Left cardiac atrium (tissue), 4 donors: ENCODE measurements around the gene PI4KA. TPM values are rescaled to one million over a fixed set of nuclear protein-coding genes. Genes with fewer than 3 reads are reported as not detected.
"Not testable (repeated sequence)": the region's sequence is repeated elsewhere in the genome, so short reads cannot be mapped to it uniquely, and the experiment has no call there.

Source experiments
- ATAC-seq, 2 donors: fragments of 200-7000 bp; cut with Tn5 transposase; one replicate each; pipeline ENCODE4 v1.9.1; 2020; ENCODE audit warnings: mild to moderate bottlenecking in 2 of 2, moderate library complexity in 2 of 2
- DNase-seq: peaks from one replicate; pipeline ENCODE4 v3.0.0-alpha.2; 2020
- intact Hi-C, 2 donors: fragments of 100-400 bp; cut with DNase I; formaldehyde crosslinking; loops; one replicate each; pipeline versions ENCODE4 v1.14.1 to v1.15.1; 2022 to 2023
- total RNA-seq, 2 donors: library from RNA; stranded (reverse); fragmentation: NEBNext Ultra II Directional; extraction: Animal tissue kit (Norgen Biotek cat#: 25700); gene quantifications; one replicate each; pipeline ENCODE4 v1.2.1, GENCODE V29; 2021
- donor health status: DM: no; HTN: yes; CAD: no.
- donor health status: DM: no; HTN: yes; CAD: no; lungs with severe emphysema.
- donor health status: DM: yes; HTN: yes; CAD: no.
- donor health status: Dilated cardiomyopathy.

PI4KA gene
- total RNA-seq, 2 donors from 2014 or later, result 52.6 to 57.5 TPM

DNA sequence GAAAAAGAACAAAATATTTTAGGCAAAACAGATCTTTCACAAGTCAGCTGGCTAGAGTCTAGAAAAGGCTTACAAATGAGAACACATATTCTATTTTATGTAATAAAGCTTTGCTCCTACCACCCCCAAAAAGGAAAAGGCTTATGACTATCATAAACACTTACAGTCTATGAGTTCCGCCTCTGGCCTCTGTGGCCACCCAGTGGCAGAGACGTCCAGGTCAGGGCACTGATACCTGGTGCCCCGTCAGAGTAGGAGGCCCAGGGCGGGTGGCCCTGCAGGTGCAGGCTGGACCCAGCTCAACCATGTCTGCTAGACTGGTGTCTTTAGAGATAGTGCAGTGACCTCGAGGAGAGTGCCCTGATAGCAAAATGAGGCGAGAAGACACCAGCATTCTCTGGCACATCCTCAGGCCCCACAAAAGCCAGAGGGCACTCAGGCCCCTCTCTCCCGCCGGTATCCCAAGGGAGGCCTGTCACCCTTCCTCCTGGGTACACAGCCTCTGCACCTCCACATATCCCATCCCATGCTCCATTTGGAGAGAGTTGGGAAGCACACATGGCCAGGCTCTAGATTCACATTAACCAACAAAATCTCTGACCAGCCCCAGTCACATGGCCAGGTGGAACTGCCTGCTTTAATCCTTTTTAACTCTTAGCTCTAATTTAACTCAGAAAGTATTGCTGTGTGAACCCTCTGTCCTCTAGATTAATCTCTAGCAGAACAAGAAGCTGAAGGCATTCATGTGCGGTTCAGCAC is 112.0 kb downstream of the PI4KA start:
- no peak for DNase-seq
- intact Hi-C loops, result no loop called here
- no peak for ATAC-seq

DNA sequence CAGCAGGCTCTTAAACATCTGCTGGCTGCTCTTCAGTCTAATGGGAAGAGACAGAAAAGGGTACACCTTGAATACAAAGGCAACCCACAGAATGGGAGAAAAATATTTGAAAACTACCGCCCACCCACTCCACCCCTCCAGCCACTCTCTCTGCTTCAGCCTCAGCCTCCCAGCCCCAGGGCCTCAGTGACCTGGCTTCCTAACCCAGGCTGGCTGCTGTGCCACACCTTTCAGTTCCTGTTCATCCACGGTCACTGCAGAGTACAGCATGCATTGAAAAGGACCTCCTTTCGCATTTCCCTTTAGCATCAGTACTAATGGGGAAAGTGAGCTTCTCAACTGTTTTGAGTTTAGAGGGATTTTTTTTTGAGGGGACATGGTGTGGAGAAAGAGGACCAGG is 113.5 kb downstream of the PI4KA start:
- DNase-seq (no peak), ATAC-seq (no peak)
- intact Hi-C loops, result no loop called here

DNA sequence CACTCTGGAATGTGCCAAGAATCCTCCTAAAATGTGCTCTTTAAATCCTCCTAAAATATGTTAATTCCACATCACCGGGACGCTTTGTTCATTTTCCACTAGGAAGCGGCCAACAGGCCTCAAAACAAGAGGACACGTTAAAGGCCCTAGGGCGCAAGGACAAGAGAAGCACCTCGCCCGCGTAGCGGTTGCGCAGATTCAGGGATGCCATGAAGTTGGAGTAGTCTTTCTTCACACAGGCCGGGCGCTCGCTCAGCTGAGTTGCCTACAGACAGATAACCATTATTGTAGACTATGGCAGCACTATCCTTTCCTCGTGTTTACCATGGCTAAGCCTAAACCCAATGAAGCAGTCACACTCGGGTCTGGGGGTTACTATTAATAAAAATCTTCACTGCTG is 114.2 kb downstream of the PI4KA start:
- DNase-seq, result no peak
- ATAC-seq, result no peak
- intact Hi-C loops, result no loop called here

DNA sequence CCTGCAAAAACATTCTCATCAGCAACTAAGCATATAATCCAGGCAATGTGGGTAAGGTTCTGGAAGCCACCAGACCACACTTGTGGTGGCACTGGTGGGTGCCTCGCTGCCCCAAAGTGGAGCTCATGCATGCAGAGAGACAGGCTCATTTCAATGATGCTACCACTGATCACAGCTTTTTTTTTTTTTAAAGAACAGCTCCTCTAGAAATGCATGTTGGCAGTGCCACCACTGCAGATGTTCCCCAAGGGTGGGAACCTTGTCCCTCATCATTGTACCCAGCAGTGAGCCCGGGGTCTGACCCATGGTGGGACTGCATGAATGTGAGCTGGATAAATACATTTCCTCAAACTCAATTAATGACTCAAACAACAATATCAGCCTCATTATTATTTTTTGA is 115.8 kb downstream of the PI4KA start:
- intact Hi-C loops, result no loop called here
- no peak for DNase-seq
- no peak for ATAC-seq

DNA sequence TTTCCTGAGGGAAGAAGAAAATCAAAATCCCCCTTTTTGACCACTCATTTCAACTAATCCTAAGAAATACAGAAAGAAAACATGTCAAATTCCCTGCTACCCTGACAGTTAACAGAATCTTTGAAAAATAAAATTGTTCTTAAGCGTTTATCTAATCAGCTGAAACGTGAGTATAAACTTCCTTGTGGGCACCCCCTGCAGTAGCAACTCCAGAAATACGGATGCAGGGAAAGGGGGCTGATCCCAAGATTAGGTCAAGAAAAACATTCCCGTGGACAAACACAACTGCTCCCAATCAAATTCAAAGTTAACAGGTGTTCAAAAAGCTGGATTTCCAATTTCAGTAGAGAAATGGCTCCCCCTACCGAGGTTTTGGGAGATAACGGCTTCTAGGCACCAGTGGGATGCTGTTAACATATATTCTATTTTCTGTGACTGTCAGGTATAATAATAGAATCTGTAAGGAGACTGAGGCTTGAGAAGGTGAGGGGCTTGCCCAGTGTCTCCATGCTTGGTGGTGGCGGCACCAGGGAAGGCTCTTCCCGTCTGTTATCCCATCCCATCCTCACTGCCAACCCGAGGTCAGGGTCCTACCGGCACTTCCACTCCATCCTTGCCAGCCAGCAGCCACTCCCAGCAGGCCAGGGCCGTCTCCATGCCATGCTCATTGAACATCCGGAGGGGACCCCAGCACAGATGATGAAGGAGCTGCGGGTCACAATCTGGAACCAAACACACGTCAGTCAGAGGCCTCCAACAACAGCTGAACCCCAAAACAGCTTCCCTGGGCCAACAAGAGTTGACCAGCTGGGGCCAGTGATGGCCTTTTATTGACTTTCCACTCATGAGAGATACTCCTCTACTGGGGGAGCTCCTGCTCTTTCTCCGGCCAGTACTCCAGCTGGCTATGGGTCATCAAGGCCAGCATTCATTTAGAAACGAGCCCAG is 116.7 kb downstream of the PI4KA start:
- intact Hi-C loops, result no loop called here
- DNase-seq (no peak), ATAC-seq (no peak)

DNA sequence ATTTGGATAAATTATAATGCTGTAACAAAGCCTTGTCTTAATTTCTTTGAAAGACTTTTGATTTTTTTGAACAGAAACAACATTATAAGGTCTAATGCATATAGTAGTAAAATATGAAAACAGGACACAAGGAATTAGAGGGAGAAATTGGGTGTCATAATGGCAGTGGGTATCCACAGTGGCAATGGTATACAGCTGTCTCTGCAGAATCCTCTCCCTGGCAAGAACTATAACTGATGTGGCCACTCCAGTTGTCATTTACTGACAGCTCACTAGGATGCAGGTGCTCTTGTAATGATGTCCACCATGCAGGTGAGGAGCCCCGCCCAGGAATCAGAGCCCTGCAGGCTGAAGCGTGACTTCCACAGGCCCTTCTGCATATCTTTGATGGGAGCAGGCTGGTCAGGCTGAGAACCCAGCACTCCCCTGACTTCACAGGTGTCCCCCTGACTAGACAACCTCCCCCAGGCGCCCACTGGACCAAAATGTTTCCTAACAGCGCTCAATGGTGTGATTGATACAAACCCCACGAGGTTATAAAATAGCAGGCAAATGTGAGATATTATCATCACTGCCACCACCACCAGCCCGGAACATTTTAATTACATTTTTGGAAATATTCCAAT is 117.5 kb downstream of the PI4KA start:
- no peak for ATAC-seq
- no peak for DNase-seq
- intact Hi-C loops, result no loop called here

DNA sequence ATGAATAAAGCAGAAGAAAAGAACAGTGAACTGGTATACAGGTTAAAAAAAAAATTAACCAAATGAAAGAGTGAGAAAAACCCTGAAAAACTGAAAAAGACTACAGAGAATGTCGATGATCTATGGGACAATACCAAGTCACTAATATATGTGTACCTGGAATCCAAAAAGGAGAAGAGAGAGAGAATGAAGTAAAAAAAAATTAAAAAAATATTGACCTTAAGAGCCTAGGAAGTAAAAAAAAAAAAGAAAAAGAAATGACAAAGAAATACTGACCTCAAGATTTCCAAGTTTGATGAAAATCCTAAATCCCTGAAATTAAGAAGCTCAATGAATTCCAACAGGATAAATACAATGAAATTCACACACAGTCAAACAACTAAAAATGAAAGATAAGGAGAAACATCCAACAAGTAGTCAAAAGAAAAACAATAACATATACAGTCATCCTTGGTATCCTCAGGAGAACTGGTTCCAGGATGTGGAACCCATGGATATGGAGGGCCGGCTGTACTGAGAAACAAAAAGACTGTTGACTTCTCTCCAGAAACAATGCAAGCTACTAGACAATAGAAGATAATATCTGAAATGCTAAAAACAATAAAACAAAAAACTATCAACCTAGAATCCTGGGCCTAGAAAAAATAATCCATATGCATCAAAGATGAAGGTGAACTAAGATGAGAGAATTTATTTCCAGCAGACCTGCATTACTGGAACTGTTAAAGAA is 118.2 kb downstream of the PI4KA start:
- intact Hi-C loops, result no loop called here
- DNase-seq (no peak), ATAC-seq (no peak)

DNA sequence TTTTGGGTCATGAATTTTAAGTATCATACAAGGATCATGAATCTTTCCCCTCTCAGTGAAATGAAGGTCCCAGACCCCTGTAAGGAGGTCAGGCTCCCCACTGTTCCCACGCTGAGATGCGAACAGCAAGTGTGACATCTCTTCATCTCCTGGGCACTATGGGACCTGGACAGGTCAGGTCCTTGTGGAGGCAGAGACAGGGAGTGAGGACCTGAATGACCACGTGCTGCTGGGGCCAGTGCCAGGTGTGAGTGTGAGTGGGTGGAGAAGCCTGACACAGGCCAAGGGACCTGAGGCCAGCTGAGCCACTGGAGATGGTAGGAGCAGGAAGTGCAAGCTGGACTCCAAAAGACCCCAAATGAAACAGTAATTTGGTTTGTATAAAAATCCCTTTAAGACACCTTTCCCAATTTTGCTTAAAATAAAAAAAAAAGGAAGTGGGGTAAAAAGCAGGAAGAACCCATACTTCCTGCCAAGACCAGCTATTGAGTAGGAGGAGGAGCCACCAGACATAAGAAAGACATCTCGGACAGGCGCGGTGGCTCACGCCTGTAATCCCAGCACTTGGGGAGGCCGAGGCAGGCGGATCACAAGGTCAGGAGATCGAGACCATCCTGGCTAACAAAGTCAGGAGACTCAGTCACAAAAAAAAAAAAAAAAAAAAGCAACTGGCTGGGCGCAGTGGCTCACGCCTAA is 120.1 kb downstream of the PI4KA start:
- intact Hi-C loops, result no loop called here
- DNase-seq (no peak), ATAC-seq (no peak)

DNA sequence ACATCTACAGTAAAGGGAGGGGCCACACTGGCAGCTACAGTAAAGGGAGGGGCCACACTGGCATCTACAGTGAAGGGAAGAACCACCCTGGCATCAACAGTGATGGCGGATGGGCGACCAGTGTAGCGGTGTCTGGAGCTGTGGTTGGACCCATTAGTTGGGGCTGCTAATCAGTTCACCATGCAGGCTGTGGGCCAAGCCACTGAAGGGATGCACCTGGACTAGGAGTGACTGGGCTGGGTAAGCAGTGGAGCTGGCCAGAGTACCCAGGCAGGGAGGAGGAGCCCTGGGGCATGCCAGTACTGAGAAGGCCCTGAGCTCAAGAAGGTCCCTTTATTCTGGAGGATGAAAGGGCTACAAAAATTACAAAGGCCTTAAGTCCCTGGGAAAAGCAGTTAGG is 121.7 kb downstream of the PI4KA start:
- intact Hi-C loops, DNase-seq, ATAC-seq: not testable (repeated sequence)

DNA sequence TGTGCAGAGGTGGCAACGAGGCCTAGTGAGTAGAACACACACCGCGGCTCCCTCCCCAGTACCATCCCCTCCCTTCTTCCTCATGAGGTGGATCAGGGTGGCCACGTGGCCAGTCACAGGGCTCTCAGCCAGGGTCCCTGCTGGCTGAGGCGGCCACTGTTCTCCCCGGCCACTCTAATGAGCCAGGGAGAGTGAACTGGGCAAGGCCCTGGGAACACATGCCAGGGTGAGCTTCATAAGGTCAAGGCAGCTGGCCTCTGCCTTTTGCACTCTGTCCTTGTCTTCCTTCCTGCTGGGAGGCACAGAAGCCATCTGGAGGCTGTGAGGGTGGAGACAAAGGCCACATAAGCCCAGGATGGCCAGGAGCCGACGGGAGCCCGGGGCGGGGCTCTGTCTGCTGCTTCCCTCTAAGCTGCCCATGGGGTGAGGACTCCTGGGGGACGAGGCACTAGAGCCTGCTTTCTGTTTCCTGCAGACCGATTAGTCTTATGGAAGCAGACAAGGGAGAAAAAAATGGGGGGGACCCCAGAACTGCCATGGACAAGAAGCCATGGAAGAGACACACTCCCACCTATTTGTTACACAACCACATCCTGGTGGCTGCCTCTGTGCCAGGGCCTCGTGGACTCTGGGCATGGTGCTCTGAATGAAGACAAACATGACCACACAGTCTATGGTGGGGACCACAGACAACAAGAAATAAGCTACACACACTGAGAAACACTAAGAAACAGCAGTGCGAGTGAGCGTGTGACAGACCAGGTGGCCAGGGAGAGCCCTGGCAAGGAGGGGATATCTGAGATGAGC is 123.1 kb downstream of the PI4KA start:
- DNase-seq, intact Hi-C loops: not testable (repeated sequence)
- ATAC-seq, result peak; percentile 53 to 58

DNA sequence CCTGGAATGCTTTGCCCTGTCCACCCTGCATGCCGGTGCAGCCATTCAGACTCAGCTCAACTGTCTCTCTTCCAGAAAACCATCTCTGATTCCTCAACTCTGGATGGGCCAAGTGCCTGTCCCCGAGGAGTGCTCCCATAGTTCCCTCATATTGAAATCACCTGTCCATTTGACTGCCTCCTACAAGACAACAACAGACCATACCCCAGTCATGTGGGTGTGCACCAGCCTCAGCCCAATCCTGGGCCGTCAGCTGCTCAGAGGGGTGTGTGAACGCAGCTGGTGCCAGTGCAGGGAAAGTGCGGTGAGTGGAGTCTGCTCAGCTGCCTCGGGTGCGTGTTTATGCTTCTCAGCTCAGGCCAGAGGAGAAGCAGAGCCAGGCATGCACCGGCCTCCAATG is 126.2 kb downstream of the PI4KA start:
- intact Hi-C loops, result not testable (repeated sequence)

DNA sequence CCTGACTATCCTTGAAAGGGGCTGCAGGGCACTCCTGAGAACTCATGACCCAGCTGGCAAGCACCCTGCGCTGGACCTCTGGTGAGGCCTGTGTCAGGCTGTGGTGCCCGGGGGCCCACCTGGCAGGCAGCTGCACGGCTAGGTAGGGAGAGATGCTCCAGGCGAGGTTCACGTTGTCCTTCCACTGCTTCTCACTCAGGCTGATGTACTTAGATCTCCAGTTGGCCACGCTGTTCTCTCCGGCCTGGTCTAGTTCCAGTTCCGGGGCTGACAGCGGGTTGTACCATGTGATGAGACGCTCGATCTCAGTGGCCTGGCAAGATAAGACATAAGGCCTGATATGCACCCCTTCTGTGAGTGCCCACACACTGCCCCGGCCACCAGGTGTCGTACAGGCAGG is 129.4 kb downstream of the PI4KA start:
- intact Hi-C loops, result no loop called here
- ATAC-seq, result peak in 1 of 2 donors; percentile 21
- DNase-seq, result no peak

More for the DNA sequence above, 126.2 kb downstream of the PI4KA start:
- DNase-seq, ATAC-seq: not testable (repeated sequence)

DNA sequence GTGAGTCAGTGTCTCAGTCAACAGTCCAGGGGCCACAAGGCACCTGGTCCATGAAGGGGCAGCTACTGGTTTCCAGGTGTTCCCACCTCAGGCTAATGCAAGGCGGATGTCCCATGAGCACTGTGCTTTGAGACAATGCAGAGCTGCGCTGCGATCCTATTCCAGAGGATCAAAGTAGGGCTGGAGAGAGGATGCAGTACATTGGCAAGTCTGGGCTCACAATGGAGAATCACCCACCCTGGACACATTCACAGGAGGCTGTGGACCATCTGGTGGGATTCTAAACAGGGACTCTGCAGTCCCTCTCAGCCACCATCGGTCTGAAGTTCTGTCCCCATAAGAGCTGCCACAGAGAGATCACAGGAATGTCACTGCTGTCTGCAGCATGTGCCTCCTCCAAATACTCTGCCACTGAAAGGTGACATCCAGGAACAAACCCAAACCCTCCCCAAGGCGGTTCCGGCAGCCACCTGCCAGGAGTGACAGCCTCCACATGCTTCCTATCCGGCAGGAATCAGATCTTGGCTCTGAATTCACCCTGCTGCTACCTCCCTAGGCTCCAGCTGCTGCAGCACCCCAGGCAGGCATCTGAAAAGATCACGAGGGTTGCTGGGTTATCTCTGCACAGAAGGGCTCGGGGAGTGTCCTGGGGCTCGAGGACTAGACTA is 130.0 kb downstream of the PI4KA start:
- intact Hi-C loops, result no loop called here
- no peak for DNase-seq
- no peak for ATAC-seq

DNA sequence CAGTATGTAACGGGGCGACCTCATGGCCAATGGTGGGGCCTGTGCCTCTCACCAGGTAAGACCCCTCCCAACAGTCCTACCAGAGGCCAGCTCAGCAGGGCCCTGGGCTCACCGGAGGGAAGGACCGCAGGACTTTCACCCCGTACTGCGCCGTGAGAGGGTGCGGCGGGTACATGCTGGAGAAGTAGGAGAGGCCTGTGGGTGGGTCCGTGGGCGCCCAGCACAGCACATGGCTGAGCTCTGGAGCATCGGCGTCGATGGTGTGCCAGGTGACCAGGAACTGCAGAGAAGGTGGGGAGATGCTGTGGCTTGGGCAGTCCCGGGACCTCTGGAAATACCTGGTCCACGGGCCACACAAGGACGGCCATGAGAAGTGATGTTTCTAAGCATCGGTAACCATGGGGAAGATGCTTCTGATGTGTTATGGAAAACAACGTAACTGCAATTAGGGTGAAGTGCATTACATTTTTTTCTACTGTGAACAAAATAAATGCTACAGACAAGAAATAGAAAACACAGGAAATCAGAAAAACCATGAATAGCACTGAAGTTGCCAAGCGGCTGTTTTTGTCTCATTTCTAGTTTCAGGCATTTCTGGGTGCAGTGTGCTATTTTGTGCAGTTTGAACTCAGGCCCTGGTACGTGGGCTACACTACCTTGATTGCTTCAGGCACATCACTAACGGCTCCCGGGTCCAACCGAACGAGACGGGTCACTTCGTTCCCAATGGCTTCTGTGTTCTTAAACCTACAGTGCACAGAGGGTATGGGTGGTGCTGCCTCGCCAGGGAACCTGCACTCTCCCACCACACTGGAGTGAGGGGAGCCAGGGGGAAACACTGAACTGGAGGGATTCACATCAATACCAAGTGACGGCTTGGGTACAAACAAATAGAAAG is 131.2 kb downstream of the PI4KA start:
- ATAC-seq (no peak), DNase-seq (no peak)
- intact Hi-C loops, result no loop called here

DNA sequence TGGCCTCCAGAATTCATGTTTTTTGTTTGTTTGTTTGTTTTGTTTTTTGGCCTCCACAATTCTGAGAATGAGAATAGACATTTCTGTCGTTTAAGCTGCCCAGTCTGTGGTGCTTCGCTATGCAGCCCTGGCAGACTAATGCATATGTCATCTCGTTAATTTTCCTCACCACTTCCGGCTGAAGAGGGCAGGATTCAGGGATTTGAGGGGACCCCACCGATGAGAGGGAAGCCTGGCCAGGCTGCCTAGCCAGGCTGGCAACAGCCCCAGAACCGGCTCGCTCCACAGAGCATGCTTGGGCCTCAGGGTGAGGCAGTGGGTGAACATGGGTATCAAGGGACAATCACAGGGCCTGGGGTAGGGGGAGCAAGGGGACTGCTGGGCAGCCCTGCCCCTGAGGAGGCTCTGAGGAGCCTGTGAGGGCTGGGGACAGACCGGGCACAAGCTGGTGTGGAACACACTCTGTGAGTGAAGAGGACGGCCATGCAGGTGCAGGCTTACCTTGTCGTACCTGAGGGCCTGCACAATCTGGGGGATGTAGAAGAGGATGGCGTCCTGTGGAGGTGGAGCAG is 132.5 kb downstream of the PI4KA start:
- no peak for DNase-seq
- intact Hi-C loops, result no loop called here

More for the DNA sequence above, 132.5 kb downstream of the PI4KA start:
- ATAC-seq, result no peak
